ENCODE data around the gene KIF19.
"Not testable (repeated sequence)": the region's sequence is repeated elsewhere in the genome, so short reads cannot be mapped to it uniquely, and the experiment has no call there.

Gene KIF19

DNA sequence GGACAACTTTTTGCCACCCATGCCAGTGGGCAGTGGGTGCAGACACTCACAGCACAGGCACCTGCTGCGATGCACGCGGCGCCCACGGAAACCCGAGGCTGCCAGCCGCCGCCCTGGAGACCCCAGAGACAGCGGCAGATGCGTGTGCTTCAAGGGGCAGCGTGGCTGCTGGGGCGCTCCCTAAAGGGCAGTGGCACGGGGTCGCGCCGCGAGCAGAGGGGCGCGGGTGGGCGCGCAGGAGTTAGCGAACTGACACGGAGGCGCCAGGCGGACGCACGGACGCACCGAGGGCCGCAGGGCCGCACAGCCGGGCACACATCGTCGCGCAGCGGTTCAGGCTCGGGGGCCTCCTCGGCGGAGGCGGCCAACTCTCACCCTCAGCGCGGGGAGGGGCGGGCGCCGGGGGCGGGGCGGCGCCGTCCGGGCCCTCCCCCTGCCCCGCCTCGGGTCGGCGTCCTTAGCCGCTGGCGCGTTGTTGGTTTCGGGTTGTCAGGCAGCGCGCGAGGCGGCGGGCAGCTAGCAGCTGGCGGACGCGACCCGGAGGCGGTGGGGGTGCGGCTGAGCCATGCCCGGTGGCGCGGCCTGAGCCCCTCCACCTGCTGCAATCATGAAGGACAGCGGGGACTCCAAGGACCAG is at the start of gene KIF19:
TSS of gene KIF19 (plus strand) at position 484 of the 637 bp plus-strand sequence. CDS start at position 608, 124 bp downstream.
- TF ChIP-seq CTCF (IDR thresholded peaks at IDR 0.05; ENCODE audit: insufficient read depth, low read depth, low read length, missing control alignments), result no peak
- no peak within 1 kb of the TSS for H3K4me3 ChIP-seq (ENCODE audit: low read length)
- no peak for DNase-seq (ENCODE audit: low read depth)

- no peak for DNase-seq (ENCODE audit: low read depth)
- TF ChIP-seq CTCF (IDR thresholded peaks at IDR 0.05; ENCODE audit: insufficient read depth, low read depth, low read length, missing control alignments), result no peak
- H3K4me3 ChIP-seq (ENCODE audit: low read length), result no peak overlapping the region
Observed at GRCh38 chr17:74276541-74277009, 49.5 kb upstream of the KIF19 start.

DNA sequence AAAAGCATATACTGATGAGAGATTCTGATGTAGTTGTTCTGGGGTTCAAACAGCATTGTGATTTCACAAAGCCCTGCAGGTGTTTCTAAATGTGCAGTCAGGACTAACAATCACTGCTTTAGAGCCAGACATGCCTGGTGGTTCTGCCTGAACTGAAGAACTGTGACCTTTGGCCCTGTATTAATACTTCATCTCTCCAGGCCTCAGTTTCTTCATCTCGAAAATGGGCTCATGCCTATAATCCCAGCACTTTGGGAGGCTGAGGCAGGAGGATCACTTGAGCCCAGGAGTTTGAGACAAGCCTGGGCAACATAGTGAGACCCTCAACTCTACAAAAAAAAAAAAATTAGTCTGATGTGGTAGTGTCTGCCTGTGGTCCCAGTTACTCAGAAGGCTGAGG is 48.1 kb upstream of the KIF19 start:
- no peak for TF ChIP-seq CTCF (IDR thresholded peaks at IDR 0.05; ENCODE audit: insufficient read depth, low read depth, low read length, missing control alignments)

GRCh38 chr17:74279617-74280016 is 46.4 kb upstream of the KIF19 start:
- H3K4me3 ChIP-seq (ENCODE audit: low read length); DNase-seq (ENCODE audit: low read depth): not testable (repeated sequence)

More for the DNA sequence above, 48.1 kb upstream of the KIF19 start:
- no peak overlapping the region for H3K4me3 ChIP-seq (ENCODE audit: low read length)
- DNase-seq (ENCODE audit: low read depth), result no peak

DNA sequence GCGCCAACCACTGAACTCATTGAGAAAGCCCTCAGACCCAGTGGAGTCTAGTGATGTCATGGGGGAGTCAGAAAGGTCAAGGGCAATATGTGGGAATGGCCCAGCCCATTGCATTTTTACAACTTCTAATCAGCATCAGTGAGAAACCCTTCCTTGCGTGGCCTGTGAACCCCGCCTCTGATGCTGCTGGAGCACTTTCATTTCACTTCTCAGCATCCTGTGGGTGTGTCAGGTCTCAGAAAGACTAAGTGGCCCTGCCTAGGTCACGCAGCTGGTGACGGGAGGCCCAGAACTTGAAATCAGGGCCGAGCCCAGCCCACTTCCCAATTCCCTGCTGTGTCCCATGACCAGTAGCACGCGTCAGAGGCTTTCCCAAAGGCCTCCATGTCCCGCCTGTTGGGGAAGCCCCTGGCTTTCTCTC is 45.9 kb upstream of the KIF19 start:
- DNase-seq (ENCODE audit: low read depth), result no peak
- H3K4me3 ChIP-seq (ENCODE audit: low read length), result no peak overlapping the region
- no peak for TF ChIP-seq CTCF (IDR thresholded peaks at IDR 0.05; ENCODE audit: insufficient read depth, low read depth, low read length, missing control alignments)

DNA sequence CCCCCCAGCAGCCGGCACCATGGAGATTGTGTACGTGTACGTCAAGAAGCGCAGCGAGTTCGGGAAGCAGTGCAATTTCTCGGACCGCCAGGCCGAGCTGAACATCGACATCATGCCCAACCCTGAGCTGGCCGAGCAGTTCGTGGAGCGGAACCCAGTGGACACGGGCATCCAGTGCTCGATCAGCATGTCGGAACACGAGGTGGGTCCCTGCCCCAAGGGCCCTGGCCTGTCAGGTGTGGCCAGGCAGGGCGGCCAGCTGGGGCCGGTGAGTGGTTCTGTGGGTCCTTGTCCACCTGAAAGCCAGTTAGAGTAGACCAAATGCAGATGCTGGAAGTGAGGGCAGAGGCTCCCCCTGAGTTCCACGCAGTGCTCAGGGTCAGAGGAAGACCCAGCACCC is 44.2 kb upstream of the KIF19 start:
- no peak for TF ChIP-seq CTCF (IDR thresholded peaks at IDR 0.05; ENCODE audit: insufficient read depth, low read depth, low read length, missing control alignments)

DNA sequence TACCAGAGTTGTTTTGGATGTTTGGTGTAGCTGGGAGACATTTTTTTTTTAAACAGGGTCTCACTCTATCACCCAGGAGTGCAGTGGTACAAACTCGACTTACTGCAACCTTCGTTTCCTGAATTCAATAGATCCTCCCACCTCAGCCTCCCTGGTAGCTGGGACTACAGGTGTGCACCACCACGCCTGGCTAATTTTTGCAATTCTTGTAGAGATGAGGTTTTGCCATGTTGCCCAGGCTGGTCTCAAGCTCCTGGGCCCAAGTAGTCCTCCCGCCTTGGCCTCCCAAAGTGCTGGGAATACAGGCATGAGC is 43.8 kb upstream of the KIF19 start:
- not testable (repeated sequence) for DNase-seq (ENCODE audit: low read depth); H3K4me3 ChIP-seq (ENCODE audit: low read length)

More for the DNA sequence above, 44.2 kb upstream of the KIF19 start:
- H3K4me3 ChIP-seq (ENCODE audit: low read length), result no peak overlapping the region
- no peak for DNase-seq (ENCODE audit: low read depth)

GRCh38 chr17:74282587-74283370 is 43.2 kb upstream of the KIF19 start:
- TF ChIP-seq CTCF (IDR thresholded peaks at IDR 0.05; ENCODE audit: insufficient read depth, low read depth, low read length, missing control alignments), result no peak
- H3K4me3 ChIP-seq (ENCODE audit: low read length), result no peak overlapping the region
- DNase-seq (ENCODE audit: low read depth), result peak; percentile 23

Data from epithelial cell of esophagus (primary cell).